ENCODE results near the gene ATG16L1.
A peak's percentile ranks its signal among the peaks of the same experiment; 100 is the strongest.
"Not testable (repeated sequence)": the region's sequence is repeated elsewhere in the genome, so short reads cannot be mapped to it uniquely, and the experiment has no call there.

The ATG16L1 gene

DNA sequence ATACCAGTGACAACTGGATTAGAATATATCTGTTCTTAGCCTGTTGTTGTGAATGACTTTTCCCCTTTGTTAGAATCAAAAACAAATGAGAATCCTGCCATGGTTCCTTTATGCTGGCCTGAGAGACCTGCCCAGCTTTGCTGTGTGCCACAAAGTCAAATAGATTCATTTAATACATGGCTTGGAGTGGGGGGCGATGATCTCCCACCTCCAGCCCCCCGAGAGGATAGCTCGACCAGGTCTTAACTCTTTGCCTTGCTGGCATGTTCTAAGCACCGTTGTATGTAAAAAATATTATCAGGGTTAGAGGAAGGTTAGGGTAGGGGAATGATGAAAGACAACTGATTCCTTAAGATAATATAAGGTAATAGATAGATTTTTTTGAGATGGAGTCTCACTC, 80.7 kb downstream of the ATG16L1 start:
- Histone ChIP-seq H3K4me3 (peak overlapping the region; percentile 41), H3K4me1 (peaks cover 90% of the 10 kb centered on the region), H3K27me3 (no peaks in the 10 kb centered on the region), H4K20me1 (no peaks in the 10 kb centered on the region), H3K36me3 (no peaks in the 10 kb centered on the region), H3K27ac (peak overlapping the region; percentile 88), H3K4me2 (peak overlapping the region; percentile 93), H3K9me3 (peaks cover 1% of the 10 kb centered on the region; the same call in 1 of the 2 replicates), H3K9ac (peak overlapping the region; percentile 74)
- TF ChIP-seq Cebpa-rat (IDR thresholded peaks at IDR 0.05): no peak

DNA sequence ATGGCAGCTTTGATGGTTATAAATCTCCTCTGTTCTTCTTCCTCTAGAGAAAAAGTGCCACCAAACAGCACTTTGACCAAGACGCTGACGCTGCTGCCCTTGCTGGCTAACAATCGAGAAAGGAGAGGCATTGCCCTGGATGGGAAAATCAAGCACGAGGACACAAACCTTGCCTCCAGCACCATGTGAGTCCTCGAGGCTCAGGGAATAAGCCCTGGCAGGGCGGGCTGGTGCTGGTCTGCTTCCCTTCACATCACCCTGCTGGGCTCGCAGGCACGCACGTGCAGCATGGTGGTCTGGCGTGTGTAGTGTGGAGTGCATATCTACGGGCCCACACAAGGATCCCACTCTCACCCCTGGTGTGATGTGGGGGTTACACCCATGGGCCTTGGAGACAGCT, 83.4 kb downstream of the ATG16L1 start:
- H3K9ac ChIP-seq: no peak overlapping the region
- H3K4me3 ChIP-seq: no peak overlapping the region
- peaks cover 96% of the 10 kb centered on the region for H3K4me1 ChIP-seq
- H3K4me2 ChIP-seq: peak overlapping the region; percentile 93
- no peaks in the 10 kb centered on the region for H3K27me3 ChIP-seq
- H3K9me3 ChIP-seq: no peaks in the 10 kb centered on the region
- H3K27ac ChIP-seq: peak overlapping the region; percentile 88
- no peaks in the 10 kb centered on the region for H4K20me1 ChIP-seq
- TF ChIP-seq Cebpa-rat (IDR thresholded peaks at IDR 0.05): no peak
- no peaks in the 10 kb centered on the region for H3K36me3 ChIP-seq

DNA sequence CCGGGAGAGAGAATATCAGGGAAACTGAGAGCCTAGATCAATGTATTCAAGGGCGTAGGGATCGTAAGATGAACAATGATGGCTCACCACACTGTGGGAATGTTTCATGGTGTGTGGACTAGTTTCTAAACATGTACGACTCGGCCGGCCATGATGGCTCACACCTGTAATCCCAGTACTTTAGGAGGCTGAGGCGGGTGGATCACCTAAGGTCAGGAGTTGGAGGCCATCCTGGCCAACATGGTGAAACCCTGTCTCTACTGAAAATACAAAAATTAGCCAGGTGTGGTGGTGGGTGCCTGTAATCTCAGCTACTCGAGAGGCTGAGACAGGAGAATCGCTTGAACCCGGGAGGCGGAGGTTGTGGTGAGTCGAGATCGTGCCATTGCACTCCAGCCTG, 84.6 kb downstream of the ATG16L1 start:
- not testable (repeated sequence) for H3K36me3 ChIP-seq, H3K27me3 ChIP-seq, H4K20me1 ChIP-seq, H3K9me3 ChIP-seq, H3K27ac ChIP-seq, H3K4me3 ChIP-seq, H3K4me2 ChIP-seq, H3K9ac ChIP-seq
- peaks cover 85% of the 10 kb centered on the region for H3K4me1 ChIP-seq

DNA sequence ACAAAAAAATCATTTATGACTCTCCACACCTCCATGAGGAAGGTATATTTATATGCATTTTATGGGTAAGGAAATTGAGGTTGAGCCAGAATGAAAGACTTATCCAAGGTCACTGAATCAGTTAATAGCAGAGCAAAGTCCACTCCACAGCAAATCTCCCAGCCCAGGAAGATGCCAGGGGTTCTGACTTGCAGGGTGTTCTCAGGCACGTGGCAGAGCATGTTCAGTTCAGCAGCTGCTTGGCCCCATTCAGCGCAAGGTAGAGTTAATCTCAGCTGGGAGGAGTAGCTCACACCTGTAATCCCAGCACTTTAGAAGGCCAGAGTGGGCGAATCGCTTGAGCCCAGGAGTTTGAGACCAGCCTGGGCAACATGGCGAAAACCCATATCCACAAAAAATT, 85.1 kb downstream of the ATG16L1 start:
- Histone ChIP-seq H3K4me2 (peak overlapping the region; percentile 57), H3K36me3 (no peaks in the 10 kb centered on the region), H3K4me1 (peaks cover 80% of the 10 kb centered on the region), H3K27me3 (no peaks in the 10 kb centered on the region), H3K9me3 (peaks cover 8% of the 10 kb centered on the region), H3K9ac (no peak overlapping the region), H3K27ac (no peak overlapping the region), H4K20me1 (no peaks in the 10 kb centered on the region), H3K4me3 (no peak overlapping the region)
- TF ChIP-seq Cebpa-rat (IDR thresholded peaks at IDR 0.05): no peak

DNA sequence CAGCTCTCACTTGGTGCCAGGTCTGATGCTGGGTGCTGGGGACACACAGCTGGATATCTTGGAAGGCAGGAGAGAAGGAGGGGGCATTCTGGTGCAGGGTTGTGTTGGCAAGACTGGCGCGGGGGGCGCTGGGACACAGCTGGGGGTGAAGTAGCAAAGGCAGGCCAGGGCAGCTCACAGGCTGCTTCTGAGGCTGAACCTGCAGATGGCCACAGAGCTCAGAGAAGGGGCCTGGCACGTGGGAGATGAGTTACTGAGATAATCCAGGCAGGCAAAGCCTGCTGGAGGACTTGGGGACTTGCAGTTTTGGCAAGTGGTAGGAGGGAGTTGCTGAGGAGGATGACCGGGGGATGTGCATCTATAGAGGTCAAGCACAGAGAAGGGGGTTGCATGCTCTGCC, 86.6 kb downstream of the ATG16L1 start:
- peaks cover 8% of the 10 kb centered on the region for H3K9me3 ChIP-seq
- no peaks in the 10 kb centered on the region for H3K27me3 ChIP-seq
- H3K9ac ChIP-seq: no peak overlapping the region
- no peak overlapping the region for H3K4me3 ChIP-seq
- H3K4me1 ChIP-seq: peaks cover 66% of the 10 kb centered on the region
- H3K36me3 ChIP-seq: no peaks in the 10 kb centered on the region
- peak overlapping the region; percentile 57 for H3K4me2 ChIP-seq
- TF ChIP-seq Cebpa-rat (IDR thresholded peaks at IDR 0.05): no peak
- no peaks in the 10 kb centered on the region for H4K20me1 ChIP-seq
- H3K27ac ChIP-seq: peak overlapping the region; percentile 12

DNA sequence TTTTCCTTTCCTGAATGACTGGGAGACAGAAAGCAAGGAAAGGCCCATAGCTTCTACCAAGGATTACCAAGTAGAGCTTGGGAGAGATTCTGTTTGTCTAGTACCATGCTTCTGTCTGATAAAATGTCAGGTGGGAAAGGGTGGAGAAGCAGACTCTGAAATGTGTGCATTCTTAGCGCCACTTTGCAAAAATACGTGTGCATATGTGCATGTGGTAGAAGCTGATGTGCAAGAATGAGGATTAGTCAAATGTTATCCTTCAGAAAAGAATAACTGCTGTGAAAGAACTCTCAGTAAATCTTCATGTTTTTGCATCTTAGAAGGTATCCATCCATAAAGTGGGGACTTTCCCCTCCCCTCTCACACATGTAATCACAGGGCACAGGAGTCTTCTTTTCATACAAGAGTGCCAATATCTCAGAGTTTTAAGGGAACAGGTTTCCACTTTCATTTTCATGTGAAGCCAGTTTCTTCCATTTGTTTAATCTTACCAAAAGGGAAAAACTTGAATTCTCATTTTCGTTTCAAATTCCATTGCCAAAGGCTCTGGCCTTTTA, 87.4 kb downstream of the ATG16L1 start:
- Histone ChIP-seq H3K27ac (peak overlapping the region; percentile 12; the same call in 1 of the 2 replicates), H3K36me3 (no peaks in the 10 kb centered on the region), H4K20me1 (no peaks in the 10 kb centered on the region), H3K9me3 (peaks cover 8% of the 10 kb centered on the region), H3K4me1 (peaks cover 57% of the 10 kb centered on the region), H3K27me3 (no peaks in the 10 kb centered on the region), H3K4me2 (peak overlapping the region; percentile 57), H3K9ac (no peak overlapping the region), H3K4me3 (no peak overlapping the region)
- TF ChIP-seq Cebpa-rat (IDR thresholded peaks at IDR 0.05): no peak

DNA sequence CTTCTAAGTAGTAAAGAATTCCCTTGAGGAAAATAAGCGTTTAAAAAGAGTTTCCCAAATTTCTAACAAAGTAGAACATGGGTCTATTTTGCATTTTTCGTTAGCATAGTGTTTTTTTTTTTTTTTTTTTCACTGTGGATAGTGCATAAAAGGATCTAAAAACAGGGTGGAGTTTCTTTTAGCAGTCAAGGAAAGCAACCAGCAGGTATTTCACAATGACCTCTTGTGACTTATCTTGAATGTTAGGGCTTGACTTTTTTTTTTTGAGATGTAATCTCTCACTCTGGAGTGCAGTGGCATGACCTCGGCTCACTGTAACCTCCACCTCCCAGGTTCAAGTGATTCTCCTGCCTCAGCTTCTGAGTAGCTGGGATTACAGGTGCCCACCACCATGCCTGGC, 88.0 kb downstream of the ATG16L1 start:
- Histone ChIP-seq H3K4me1 (peaks cover 52% of the 10 kb centered on the region), H3K27me3 (no peaks in the 10 kb centered on the region), H3K36me3 (no peaks in the 10 kb centered on the region), H3K4me2 (peak overlapping the region; percentile 57), H3K27ac (no peak overlapping the region), H3K4me3 (no peak overlapping the region), H3K9me3 (peaks cover 8% of the 10 kb centered on the region), H4K20me1 (no peaks in the 10 kb centered on the region), H3K9ac (no peak overlapping the region)
- no peak for TF ChIP-seq Cebpa-rat (IDR thresholded peaks at IDR 0.05)

DNA sequence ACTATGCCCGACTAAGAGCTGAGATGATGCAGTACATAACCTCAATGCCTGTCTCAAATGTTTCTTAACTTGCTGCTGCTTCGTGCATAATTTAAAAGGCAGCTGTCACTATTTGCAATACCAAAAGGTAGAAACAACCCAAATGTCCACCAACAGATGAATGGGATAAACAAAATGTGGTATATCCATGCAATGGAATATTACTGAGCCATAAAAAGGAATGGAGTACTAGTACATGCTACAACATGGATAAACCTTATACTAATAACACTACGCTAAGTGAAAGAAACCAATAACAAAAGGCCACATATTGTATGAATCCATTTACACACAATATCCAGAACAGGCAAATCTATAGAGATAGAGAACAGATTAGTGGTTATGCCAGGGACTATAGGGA, 89.8 kb downstream of the ATG16L1 start:
- Histone ChIP-seq H4K20me1 (no peaks in the 10 kb centered on the region), H3K9me3 (peaks cover 8% of the 10 kb centered on the region), H3K4me3 (no peak overlapping the region), H3K36me3 (no peaks in the 10 kb centered on the region), H3K27me3 (no peaks in the 10 kb centered on the region), H3K4me2 (no peak overlapping the region), H3K4me1 (peaks cover 40% of the 10 kb centered on the region), H3K9ac (no peak overlapping the region), H3K27ac (no peak overlapping the region)
- no peak for TF ChIP-seq Cebpa-rat (IDR thresholded peaks at IDR 0.05)

DNA sequence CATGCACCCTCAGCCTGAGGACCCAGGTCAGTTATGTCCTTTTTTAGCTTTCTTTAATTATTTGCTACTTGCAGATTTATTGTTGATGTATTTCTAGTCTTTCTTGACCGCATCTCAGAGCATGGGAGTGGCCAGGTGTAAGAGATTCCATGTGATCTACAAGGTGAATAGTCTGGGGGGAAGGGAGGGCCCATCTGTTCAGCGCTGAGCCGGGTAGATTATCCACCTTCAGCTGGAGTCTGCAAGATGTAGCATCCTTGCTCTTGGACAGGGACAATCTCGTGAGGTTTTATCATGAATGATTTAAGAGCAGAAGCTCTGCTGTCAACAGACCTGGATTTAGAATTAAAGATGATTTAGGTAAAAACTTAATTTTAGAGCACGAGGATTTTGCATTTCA, 90.8 kb downstream of the ATG16L1 start:
- Histone ChIP-seq H3K27ac (no peak overlapping the region), H3K4me2 (no peak overlapping the region), H3K27me3 (no peaks in the 10 kb centered on the region), H3K9ac (no peak overlapping the region), H3K9me3 (peaks cover 8% of the 10 kb centered on the region), H3K36me3 (no peaks in the 10 kb centered on the region), H3K4me3 (no peak overlapping the region), H4K20me1 (no peaks in the 10 kb centered on the region), H3K4me1 (peaks cover 40% of the 10 kb centered on the region)
- no peak for TF ChIP-seq Cebpa-rat (IDR thresholded peaks at IDR 0.05)

DNA sequence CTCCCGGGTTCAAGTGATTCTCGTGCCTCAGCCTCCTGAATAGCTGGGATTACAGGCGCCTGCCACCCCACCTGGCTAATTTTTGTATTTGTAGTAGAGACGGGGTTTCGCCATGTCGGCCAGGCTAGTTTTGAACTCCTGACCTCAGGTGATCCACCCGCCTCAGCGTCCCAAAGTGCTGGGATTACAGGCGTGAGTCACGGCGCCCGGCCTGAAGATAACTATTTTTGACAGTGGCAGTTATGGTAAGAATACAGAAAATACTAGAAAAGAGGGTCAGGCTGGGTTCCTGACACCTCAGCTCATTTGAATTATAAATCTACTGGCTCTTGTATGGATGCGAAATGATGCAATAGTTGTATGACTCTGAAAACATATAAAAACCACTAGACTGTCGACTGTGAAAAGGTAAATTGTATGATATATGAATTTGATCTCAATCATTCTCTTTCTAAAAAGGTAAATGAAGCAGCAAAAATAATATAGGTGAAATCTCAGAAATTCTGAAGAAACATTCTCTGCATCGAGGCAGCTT, 91.8 kb downstream of the ATG16L1 start:
- peaks cover 40% of the 10 kb centered on the region for H3K4me1 ChIP-seq
- TF ChIP-seq Cebpa-rat (IDR thresholded peaks at IDR 0.05): peak; percentile 10; the same call in 1 of the 2 replicates
- no peaks in the 10 kb centered on the region for H3K36me3 ChIP-seq
- no peak overlapping the region for H3K4me2 ChIP-seq
- H4K20me1 ChIP-seq: no peaks in the 10 kb centered on the region
- no peaks in the 10 kb centered on the region for H3K27me3 ChIP-seq
- peaks cover 8% of the 10 kb centered on the region for H3K9me3 ChIP-seq
- no peak overlapping the region for H3K9ac ChIP-seq
- H3K4me3 ChIP-seq: no peak overlapping the region
- H3K27ac ChIP-seq: no peak overlapping the region
